Astrocyte of the spinal cord (primary cell): ENCODE results near the gene MAPK11.

Source experiments
- DNase-seq: peaks from one replicate; pipeline ENCODE4 v3.0.0; 2011; ENCODE audit warnings: low read depth, low spot score
- H3K4me3 ChIP-seq: 2 replicates; pipeline ENCODE4 v1.5.1; 2011; ENCODE audit warnings: low read depth, mild to moderate bottlenecking, low read length, moderate library complexity
- in situ Hi-C: cut with HindIII; loops from 2 replicates; pipeline ENCODE4 v1.10.0; 2017; ENCODE audit warnings: low sequenced_read_pairs
- TF ChIP-seq, protein P1 (sequence below): IDR thresholded peaks from 2 replicates; pipeline ENCODE4 v1.5.1; 2012; ENCODE audit warnings: low read depth, mild to moderate bottlenecking, low read length, inconsistent platforms

Gene MAPK11

DNA sequence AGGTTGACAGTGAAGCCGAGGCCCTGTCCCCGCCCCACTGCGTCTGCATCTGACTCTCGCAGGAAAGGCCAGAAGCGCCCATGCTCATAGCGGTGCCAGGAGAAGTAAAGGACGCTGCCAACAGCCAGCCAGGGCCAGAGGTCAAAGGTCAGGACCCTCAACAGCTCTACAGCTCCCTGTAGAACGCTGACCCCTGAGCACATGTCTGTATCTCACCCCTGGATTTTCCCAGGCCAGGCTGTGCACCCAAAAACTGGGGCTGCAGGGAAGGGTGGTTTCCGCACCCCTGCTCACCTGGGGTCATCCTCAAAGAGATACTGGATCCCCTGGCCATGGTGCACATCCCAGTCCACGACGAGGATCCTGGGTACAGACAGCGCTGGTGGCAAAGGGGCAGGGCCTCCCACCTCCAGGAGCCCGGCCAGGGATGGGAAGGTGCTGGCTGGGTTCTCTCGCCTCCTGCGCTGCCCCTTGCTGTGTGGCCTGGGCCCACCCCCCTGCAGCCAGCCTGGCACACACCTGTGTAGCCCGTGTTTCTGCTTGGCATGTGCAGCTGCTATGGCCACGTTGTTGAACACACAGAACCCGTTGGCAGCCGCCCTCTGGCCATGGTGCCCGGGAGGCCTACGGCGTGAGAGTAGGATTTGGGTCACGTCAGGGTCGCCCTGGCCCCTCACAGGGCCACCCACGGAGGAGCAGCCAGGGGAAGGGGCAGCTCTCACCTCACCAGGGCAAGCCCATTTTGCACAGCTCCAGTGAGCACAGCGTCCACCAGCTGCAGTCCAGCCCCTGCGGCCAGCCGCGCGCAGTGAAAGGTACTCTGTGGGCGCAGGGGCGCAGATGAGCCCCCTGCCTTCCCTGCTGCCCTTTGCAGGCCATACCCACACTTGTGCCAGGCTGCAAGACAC is 20.6 kb downstream of the MAPK11 start:
- in situ Hi-C loops, result no loop called here
- no peak for DNase-seq
- TF ChIP-seq, protein P1, sequence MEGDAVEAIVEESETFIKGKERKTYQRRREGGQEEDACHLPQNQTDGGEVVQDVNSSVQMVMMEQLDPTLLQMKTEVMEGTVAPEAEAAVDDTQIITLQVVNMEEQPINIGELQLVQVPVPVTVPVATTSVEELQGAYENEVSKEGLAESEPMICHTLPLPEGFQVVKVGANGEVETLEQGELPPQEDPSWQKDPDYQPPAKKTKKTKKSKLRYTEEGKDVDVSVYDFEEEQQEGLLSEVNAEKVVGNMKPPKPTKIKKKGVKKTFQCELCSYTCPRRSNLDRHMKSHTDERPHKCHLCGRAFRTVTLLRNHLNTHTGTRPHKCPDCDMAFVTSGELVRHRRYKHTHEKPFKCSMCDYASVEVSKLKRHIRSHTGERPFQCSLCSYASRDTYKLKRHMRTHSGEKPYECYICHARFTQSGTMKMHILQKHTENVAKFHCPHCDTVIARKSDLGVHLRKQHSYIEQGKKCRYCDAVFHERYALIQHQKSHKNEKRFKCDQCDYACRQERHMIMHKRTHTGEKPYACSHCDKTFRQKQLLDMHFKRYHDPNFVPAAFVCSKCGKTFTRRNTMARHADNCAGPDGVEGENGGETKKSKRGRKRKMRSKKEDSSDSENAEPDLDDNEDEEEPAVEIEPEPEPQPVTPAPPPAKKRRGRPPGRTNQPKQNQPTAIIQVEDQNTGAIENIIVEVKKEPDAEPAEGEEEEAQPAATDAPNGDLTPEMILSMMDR, result no peak
- H3K4me3 ChIP-seq, result peak overlapping the region; percentile 74

DNA sequence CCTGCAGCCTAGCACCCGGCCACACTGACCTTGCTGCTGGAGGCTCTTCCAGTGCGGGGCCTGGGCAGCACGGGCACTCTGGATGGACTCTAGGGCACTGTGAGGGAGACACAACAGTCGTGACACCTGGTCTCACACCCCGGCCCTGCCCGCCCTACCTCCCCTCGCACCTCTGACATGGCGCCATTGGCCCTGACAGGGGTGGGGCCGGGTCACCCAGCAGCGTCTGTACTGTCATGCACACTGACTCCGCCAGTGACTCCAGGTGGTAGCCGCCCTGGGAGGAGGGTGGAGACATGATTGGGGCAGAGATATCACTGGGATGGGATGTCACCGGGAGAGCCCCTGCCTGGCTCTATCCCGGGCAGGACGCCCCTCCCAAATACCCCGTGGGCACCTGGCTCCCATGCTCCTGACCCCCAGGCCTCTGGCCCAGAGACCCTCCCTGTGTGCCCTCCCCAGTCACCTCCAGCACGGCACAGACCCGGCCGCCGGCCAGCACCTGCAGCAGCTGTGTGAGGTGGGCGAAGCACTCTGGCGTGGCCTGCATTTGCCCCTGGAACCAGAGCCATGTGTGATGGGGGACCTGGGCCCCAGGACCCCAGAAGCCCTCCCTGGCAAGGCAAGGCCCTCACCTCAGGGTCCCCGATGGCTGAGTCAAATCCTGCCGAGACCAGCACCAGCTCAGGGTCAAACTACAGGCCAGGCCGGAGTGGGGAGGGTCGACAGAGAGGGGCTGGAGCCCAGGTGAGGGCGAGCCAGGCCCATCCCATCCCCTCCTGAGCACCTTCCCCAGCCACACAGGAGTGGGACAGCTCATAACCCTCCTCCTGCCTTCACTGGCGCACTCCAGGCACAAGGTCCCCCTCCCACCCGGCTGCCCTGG is 21.7 kb downstream of the MAPK11 start:
- DNase-seq, result no peak
- no peak overlapping the region for H3K4me3 ChIP-seq
- TF ChIP-seq, protein P1, result no peak
- in situ Hi-C loops, result no loop called here

DNA sequence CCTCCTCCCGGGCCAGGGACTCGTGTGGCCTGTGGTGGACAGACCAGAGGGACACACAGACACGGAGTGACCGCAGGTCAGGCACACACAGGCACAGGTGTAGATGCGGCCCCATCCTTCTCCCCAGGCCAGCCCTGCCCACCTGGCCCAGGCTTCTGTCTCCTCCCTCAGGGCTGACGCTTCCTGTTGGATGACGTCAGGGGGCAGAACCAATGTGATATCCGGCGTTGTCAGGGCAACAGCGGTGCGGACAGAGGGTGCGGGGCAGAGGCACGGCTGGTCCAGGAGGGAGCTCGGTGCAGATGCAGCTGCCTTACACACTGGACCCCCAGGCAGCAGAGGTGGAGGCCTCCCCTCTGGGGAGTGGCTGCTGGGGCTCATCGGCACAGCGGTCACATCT is 22.4 kb downstream of the MAPK11 start:
- TF ChIP-seq, protein P1, result no peak
- in situ Hi-C loops, result no loop called here
- no peak overlapping the region for H3K4me3 ChIP-seq
- peak; percentile 56 for DNase-seq

DNA sequence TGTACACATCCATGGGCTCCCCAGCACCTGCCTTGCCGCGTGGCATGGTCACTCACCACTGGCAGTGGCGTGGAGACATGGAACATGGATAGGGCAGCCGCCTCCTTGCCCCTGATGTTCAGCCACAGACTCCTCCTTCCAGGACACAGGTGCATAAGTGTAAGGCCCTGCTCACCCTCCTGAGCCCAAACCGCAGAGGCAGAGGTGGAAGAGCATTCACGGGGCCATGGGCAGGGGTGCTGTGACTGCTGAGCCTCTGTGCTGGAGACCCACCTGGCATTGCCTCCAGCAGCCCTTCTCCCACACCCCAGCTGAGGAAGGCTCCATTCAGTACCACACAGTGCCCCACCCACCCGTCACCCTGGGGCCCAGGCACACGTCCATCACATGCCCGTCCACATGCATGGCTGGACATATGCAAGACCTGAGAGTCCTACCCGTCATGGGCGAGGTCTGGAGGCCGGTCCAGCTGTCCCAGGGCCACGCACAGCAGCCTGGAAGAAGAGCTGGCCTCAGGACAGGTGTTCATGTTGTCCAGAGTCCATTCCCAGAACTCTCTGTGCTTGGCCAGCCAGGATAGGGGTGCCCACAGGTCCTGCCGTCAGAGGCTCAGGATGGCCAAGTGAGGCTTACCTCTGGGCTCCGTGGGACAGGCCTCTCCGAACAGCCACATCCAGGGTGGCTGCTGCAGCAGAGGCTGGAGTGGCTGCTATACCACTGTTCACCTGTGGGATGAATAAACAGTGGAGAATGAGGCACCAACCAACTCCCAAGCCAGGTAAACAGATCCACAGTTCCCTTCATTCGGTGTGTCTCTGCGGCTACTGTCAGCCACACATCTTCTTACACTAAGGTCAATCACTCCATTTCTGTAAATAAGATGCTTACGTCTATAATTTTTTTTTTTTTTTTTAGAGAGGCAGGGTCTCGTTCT is 23.7 kb downstream of the MAPK11 start:
- TF ChIP-seq, protein P1, result no peak
- H3K4me3 ChIP-seq, result no peak overlapping the region
- in situ Hi-C loops, result no loop called here
- DNase-seq, result no peak

DNA sequence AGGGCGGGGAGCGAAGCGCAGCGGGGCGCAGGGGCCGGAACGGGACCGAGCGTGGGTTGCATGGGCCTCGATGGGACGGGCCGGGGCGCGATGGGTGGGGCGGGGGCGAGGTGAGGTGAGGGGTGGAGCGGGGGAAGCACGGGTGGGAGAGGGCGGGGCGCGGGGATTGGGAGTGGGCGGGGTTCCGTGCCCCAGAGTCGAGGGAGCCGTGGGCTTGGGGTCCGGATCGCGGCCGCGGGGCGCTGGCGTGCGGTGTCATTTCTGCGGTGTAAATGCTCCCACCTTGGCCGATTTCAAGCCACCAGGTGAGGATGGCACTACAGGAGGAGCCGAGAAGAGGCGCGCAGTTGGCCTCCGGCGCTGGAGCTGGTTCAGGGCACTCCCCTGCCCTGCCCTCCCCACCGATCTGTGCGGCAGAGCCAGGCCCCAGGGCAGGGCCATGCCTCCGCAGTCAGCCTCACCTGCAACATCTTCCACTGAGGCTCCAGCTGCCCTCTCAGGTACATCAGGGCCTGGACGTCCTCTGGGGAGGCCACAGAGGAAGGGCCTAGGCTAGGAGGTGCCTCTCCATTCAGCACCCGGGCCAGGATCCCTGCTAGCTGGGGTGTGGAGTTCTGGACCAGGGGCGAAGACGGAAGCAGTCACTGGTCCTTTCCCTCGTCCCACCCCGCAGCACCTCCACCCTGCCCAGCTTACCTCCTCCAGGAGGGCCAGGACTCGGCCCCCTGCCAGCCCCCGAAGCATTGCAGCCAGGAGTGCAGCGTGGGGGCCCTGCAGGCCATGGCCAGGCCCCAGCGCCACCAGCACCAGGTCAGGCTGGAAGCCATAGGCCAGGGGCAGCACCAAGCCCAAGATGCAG is 24.7 kb downstream of the MAPK11 start:
- DNase-seq, result no peak
- in situ Hi-C loops, result no loop called here
- H3K4me3 ChIP-seq, result peak overlapping the region; percentile 98
- TF ChIP-seq, protein P1, result no peak
